ENCODE measurements around the gene GOLGA8O. TPM values are rescaled to one million over a fixed set of nuclear protein-coding genes. Genes with fewer than 3 reads are reported as not detected.
"Not testable (repeated sequence)": the region's sequence is repeated elsewhere in the genome, so short reads cannot be mapped to it uniquely, and the experiment has no call there.

Gene GOLGA8O
- not detected in 2 replicates for total RNA-seq (2014; rRNA removed; shearing (Covaris generic))
- polyA plus RNA-seq (2016; fragmentation: Nextera tagmentation; extraction: Ambion mirVana): not detected in 2 replicates

- H3K27me3 ChIP-seq (replicated peaks; ENCODE audit: insufficient read depth); H3K79me2 ChIP-seq (ENCODE audit: insufficient read depth); H3K36me3 ChIP-seq (ENCODE audit: low read depth); H3K9me3 ChIP-seq (ENCODE audit: low read depth); DNase-seq; H2AFZ ChIP-seq; H3K4me3 ChIP-seq; H3K4me2 ChIP-seq (ENCODE audit: unreplicated experiment); H3K27ac ChIP-seq; H4K20me1 ChIP-seq (ENCODE audit: insufficient read depth); in situ Hi-C loops (cut with MboI); H3K9me2 ChIP-seq (ENCODE audit: insufficient read depth); H3K4me1 ChIP-seq (ENCODE audit: insufficient read depth); H3F3A ChIP-seq (ENCODE audit: insufficient read depth); H3K9ac ChIP-seq: not testable (repeated sequence)
- no CpG with 5 or more reads among the region's 7 CpGs for WGBS, 2 experiments (ENCODE audit: low coverage in 1 of 2, low lambda C conversion rate in 2 of 2, missing lambda C conversion rate in 2 of 2)
Observed at GRCh38 chr15:32455534-32455933, at the start of gene GOLGA8O. Gene GOLGA8O (minus strand): TSS chr15:32455634. CDS start chr15:32455536, 98 bp downstream.

GRCh38 chr15:32504152-32504811 lies 48.8 kb upstream of the GOLGA8O start:
- H2AFZ ChIP-seq; H3K27ac ChIP-seq; in situ Hi-C loops (cut with MboI); H3K4me2 ChIP-seq (ENCODE audit: unreplicated experiment); H3K27me3 ChIP-seq (replicated peaks; ENCODE audit: insufficient read depth); H4K20me1 ChIP-seq (ENCODE audit: insufficient read depth); H3K9me2 ChIP-seq (ENCODE audit: insufficient read depth); H3K4me1 ChIP-seq (ENCODE audit: insufficient read depth); H3F3A ChIP-seq (ENCODE audit: insufficient read depth); H3K4me3 ChIP-seq; H3K9me3 ChIP-seq (ENCODE audit: low read depth); DNase-seq; H3K36me3 ChIP-seq (ENCODE audit: low read depth); H3K79me2 ChIP-seq (ENCODE audit: insufficient read depth); H3K9ac ChIP-seq: not testable (repeated sequence)
- WGBS, 2 experiments (ENCODE audit: low coverage in 1 of 2, low lambda C conversion rate in 2 of 2, missing lambda C conversion rate in 2 of 2): no CpG with 5 or more reads among the region's 8 CpGs

- H3K4me2 ChIP-seq (ENCODE audit: unreplicated experiment); H3K36me3 ChIP-seq (ENCODE audit: low read depth); H3K27me3 ChIP-seq (replicated peaks; ENCODE audit: insufficient read depth); H3K9me2 ChIP-seq (ENCODE audit: insufficient read depth); H3K4me3 ChIP-seq; H3K9me3 ChIP-seq (ENCODE audit: low read depth); H3K27ac ChIP-seq; H3K9ac ChIP-seq; in situ Hi-C loops (cut with MboI); H3K4me1 ChIP-seq (ENCODE audit: insufficient read depth); H3F3A ChIP-seq (ENCODE audit: insufficient read depth); H3K79me2 ChIP-seq (ENCODE audit: insufficient read depth); H4K20me1 ChIP-seq (ENCODE audit: insufficient read depth): not testable (repeated sequence)
- H2AFZ ChIP-seq: 0 out of 2 replicates have a peak overlapping the region, but pooled peaks have one; percentile 32
- peak; percentile 29 for DNase-seq
- WGBS, 2 experiments (ENCODE audit: low coverage in 1 of 2, low lambda C conversion rate in 2 of 2, missing lambda C conversion rate in 2 of 2): 26 to 38% methylated on average over 1 of the region's 1 CpG
Observed at GRCh38 chr15:32502946-32503345, 47.5 kb upstream of the GOLGA8O start.

- H3K9me3 ChIP-seq (ENCODE audit: low read depth); H3K36me3 ChIP-seq (ENCODE audit: low read depth); in situ Hi-C loops (cut with MboI); H3K79me2 ChIP-seq (ENCODE audit: insufficient read depth); H3K9me2 ChIP-seq (ENCODE audit: insufficient read depth); DNase-seq; H3F3A ChIP-seq (ENCODE audit: insufficient read depth); H3K4me2 ChIP-seq (ENCODE audit: unreplicated experiment); H2AFZ ChIP-seq; H3K27ac ChIP-seq; H3K4me3 ChIP-seq; H3K9ac ChIP-seq; H3K4me1 ChIP-seq (ENCODE audit: insufficient read depth); H3K27me3 ChIP-seq (replicated peaks; ENCODE audit: insufficient read depth); H4K20me1 ChIP-seq (ENCODE audit: insufficient read depth): not testable (repeated sequence)
- no CpG with 5 or more reads among the region's 4 CpGs for WGBS, 2 experiments (ENCODE audit: low coverage in 1 of 2, low lambda C conversion rate in 2 of 2, missing lambda C conversion rate in 2 of 2)
Observed at GRCh38 chr15:32492768-32493167, 37.3 kb upstream of the GOLGA8O start.

GRCh38 chr15:32486474-32486873 lies 31.0 kb upstream of the GOLGA8O start:
- WGBS, 2 experiments (ENCODE audit: low coverage in 1 of 2, low lambda C conversion rate in 2 of 2, missing lambda C conversion rate in 2 of 2): 73 to 81% methylated on average over 9 to 11 of the region's 12 CpGs
- in situ Hi-C loops (cut with MboI): not testable (repeated sequence)

GRCh38 chr15:32483377-32483776 lies 27.9 kb upstream of the GOLGA8O start:
- H3K9me3 ChIP-seq (ENCODE audit: low read depth); H3K4me1 ChIP-seq (ENCODE audit: insufficient read depth); H3K27me3 ChIP-seq (replicated peaks; ENCODE audit: insufficient read depth); H3K79me2 ChIP-seq (ENCODE audit: insufficient read depth); H2AFZ ChIP-seq; H3F3A ChIP-seq (ENCODE audit: insufficient read depth); H4K20me1 ChIP-seq (ENCODE audit: insufficient read depth); in situ Hi-C loops (cut with MboI); H3K9me2 ChIP-seq (ENCODE audit: insufficient read depth); H3K36me3 ChIP-seq (ENCODE audit: low read depth); H3K27ac ChIP-seq; H3K4me3 ChIP-seq; H3K9ac ChIP-seq; H3K4me2 ChIP-seq (ENCODE audit: unreplicated experiment); DNase-seq: not testable (repeated sequence)
- 33 to 60% methylated on average over 1 to 4 of the region's 6 CpGs for WGBS, 2 experiments (ENCODE audit: low coverage in 1 of 2, low lambda C conversion rate in 2 of 2, missing lambda C conversion rate in 2 of 2)

More at GRCh38 chr15:32486474-32486873, 31.0 kb upstream of the GOLGA8O start:
- not testable (repeated sequence) for H2AFZ ChIP-seq; H3K4me1 ChIP-seq (ENCODE audit: insufficient read depth); H3K4me3 ChIP-seq; H3K9me2 ChIP-seq (ENCODE audit: insufficient read depth); H4K20me1 ChIP-seq (ENCODE audit: insufficient read depth); H3F3A ChIP-seq (ENCODE audit: insufficient read depth); H3K9ac ChIP-seq; H3K27me3 ChIP-seq (replicated peaks; ENCODE audit: insufficient read depth); H3K4me2 ChIP-seq (ENCODE audit: unreplicated experiment); DNase-seq; H3K9me3 ChIP-seq (ENCODE audit: low read depth); H3K27ac ChIP-seq; H3K79me2 ChIP-seq (ENCODE audit: insufficient read depth); H3K36me3 ChIP-seq (ENCODE audit: low read depth)

- not testable (repeated sequence) for H2AFZ ChIP-seq
Observed at GRCh38 chr15:32481683-32482082, 26.2 kb upstream of the GOLGA8O start.

GRCh38 chr15:32468076-32468475 lies 12.6 kb upstream of the GOLGA8O start:
- H3K9me2 ChIP-seq (ENCODE audit: insufficient read depth); H3K4me1 ChIP-seq (ENCODE audit: insufficient read depth); H3K79me2 ChIP-seq (ENCODE audit: insufficient read depth); H3K9me3 ChIP-seq (ENCODE audit: low read depth); H3F3A ChIP-seq (ENCODE audit: insufficient read depth); DNase-seq; H2AFZ ChIP-seq; H3K27ac ChIP-seq; H3K4me3 ChIP-seq; H3K27me3 ChIP-seq (replicated peaks; ENCODE audit: insufficient read depth); H3K9ac ChIP-seq; H4K20me1 ChIP-seq (ENCODE audit: insufficient read depth); H3K36me3 ChIP-seq (ENCODE audit: low read depth); in situ Hi-C loops (cut with MboI); H3K4me2 ChIP-seq (ENCODE audit: unreplicated experiment): not testable (repeated sequence)
- WGBS, 2 experiments (ENCODE audit: low coverage in 1 of 2, low lambda C conversion rate in 2 of 2, missing lambda C conversion rate in 2 of 2): 91 to 92% methylated on average over 18 to 23 of the region's 23 CpGs

More at GRCh38 chr15:32481683-32482082, 26.2 kb upstream of the GOLGA8O start:
- H3K4me2 ChIP-seq (ENCODE audit: unreplicated experiment); in situ Hi-C loops (cut with MboI); H4K20me1 ChIP-seq (ENCODE audit: insufficient read depth); H3K79me2 ChIP-seq (ENCODE audit: insufficient read depth); H3K36me3 ChIP-seq (ENCODE audit: low read depth); H3K27me3 ChIP-seq (replicated peaks; ENCODE audit: insufficient read depth); DNase-seq; H3K9ac ChIP-seq; H3F3A ChIP-seq (ENCODE audit: insufficient read depth); H3K9me2 ChIP-seq (ENCODE audit: insufficient read depth); H3K4me3 ChIP-seq; H3K9me3 ChIP-seq (ENCODE audit: low read depth); H3K4me1 ChIP-seq (ENCODE audit: insufficient read depth); H3K27ac ChIP-seq: not testable (repeated sequence)
- WGBS, 2 experiments (ENCODE audit: low coverage in 1 of 2, low lambda C conversion rate in 2 of 2, missing lambda C conversion rate in 2 of 2): no CpG with 5 or more reads among the region's 5 CpGs
